ENCODE measurements around the gene TP53BP1. TPM values are rescaled to one million over a fixed set of nuclear protein-coding genes. Genes with fewer than 3 reads are reported as not detected.

TP53BP1 gene
- total and polyA plus RNA-seq, 2 of the 13 experiments (the other 11 are each of a cell fraction or from before 2014, with no cell fraction given), result 17.1 to 17.4 TPM

DNA sequence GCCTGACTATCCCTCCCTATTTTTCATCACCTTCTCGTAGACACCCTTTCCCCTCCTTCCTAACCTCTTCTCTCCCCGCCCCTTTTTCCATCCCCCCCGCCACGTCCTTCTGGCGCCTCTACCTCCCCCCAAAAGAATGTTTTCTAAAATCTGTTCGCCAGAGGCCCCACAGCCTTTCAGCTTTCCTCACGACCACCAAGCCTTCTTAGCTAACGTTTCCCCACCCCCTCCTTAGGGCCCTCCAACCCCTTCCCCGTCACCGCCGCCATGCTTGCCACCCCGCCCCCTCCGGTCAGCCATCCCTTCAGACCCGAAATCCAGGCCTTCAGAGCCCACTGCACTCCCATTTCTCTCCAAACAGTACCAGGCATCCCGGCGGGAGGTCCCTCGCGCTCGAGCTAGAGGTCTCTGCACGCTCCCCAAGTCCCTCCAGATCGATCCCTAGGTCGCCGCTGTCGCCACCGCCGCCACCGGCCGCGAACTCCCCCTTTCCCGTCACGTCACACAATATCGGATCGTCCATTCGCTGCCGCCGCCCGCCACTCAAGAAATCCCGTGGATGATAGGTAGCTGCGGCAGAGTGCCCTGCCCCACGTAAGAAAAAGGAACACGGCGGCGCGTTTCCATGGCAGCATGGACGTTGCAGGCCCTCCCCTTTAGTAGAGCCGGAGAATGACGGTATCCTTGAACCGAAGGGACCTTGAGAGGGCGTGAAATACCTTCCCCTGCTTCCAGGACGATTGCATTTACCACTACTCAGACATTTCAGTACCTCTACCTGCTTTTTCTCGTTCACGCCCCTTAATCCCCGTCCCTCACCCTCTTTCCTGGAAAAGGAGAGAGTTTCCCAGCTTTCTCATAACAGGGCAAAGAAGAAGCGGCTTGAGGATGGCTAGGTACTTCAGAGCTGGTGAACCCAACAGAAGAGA is at the start of gene TP53BP1 (continued):
- TF ChIP-seq, protein P1, sequence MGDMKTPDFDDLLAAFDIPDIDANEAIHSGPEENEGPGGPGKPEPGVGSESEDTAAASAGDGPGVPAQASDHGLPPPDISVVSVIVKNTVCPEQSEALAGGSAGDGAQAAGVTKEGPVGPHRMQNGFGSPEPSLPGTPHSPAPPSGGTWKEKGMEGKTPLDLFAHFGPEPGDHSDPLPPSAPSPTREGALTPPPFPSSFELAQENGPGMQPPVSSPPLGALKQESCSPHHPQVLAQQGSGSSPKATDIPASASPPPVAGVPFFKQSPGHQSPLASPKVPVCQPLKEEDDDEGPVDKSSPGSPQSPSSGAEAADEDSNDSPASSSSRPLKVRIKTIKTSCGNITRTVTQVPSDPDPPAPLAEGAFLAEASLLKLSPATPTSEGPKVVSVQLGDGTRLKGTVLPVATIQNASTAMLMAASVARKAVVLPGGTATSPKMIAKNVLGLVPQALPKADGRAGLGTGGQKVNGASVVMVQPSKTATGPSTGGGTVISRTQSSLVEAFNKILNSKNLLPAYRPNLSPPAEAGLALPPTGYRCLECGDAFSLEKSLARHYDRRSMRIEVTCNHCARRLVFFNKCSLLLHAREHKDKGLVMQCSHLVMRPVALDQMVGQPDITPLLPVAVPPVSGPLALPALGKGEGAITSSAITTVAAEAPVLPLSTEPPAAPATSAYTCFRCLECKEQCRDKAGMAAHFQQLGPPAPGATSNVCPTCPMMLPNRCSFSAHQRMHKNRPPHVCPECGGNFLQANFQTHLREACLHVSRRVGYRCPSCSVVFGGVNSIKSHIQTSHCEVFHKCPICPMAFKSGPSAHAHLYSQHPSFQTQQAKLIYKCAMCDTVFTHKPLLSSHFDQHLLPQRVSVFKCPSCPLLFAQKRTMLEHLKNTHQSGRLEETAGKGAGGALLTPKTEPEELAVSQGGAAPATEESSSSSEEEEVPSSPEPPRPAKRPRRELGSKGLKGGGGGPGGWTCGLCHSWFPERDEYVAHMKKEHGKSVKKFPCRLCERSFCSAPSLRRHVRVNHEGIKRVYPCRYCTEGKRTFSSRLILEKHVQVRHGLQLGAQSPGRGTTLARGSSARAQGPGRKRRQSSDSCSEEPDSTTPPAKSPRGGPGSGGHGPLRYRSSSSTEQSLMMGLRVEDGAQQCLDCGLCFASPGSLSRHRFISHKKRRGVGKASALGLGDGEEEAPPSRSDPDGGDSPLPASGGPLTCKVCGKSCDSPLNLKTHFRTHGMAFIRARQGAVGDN (CRISPR knock-in tag; IDR thresholded peaks at IDR 0.05), result peak; percentile 66
- TF ChIP-seq, protein P2, sequence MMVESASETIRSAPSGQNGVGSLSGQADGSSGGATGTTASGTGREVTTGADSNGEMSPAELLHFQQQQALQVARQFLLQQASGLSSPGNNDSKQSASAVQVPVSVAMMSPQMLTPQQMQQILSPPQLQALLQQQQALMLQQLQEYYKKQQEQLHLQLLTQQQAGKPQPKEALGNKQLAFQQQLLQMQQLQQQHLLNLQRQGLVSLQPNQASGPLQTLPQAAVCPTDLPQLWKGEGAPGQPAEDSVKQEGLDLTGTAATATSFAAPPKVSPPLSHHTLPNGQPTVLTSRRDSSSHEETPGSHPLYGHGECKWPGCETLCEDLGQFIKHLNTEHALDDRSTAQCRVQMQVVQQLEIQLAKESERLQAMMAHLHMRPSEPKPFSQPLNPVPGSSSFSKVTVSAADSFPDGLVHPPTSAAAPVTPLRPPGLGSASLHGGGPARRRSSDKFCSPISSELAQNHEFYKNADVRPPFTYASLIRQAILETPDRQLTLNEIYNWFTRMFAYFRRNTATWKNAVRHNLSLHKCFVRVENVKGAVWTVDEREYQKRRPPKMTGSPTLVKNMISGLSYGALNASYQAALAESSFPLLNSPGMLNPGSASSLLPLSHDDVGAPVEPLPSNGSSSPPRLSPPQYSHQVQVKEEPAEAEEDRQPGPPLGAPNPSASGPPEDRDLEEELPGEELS (CRISPR knock-in tag; IDR thresholded peaks at IDR 0.05), result no peak
- TF ChIP-seq PHF21A (CRISPR knock-in tag; IDR thresholded peaks at IDR 0.05) (no peak), MED13 (CRISPR knock-in tag; IDR thresholded peaks at IDR 0.05) (no peak), ZNF234 (CRISPR knock-in tag; conservative IDR thresholded peaks at IDR 0.05) (no peak), MAFG (CRISPR knock-in tag; IDR thresholded peaks at IDR 0.05) (no peak), PAF1 (CRISPR knock-in tag; IDR thresholded peaks at IDR 0.05) (no peak), PRMT3 (CRISPR knock-in tag; IDR thresholded peaks at IDR 0.05; ENCODE audit: borderline replicate concordance, low read depth) (no peak)
- TF ChIP-seq, protein P3, sequence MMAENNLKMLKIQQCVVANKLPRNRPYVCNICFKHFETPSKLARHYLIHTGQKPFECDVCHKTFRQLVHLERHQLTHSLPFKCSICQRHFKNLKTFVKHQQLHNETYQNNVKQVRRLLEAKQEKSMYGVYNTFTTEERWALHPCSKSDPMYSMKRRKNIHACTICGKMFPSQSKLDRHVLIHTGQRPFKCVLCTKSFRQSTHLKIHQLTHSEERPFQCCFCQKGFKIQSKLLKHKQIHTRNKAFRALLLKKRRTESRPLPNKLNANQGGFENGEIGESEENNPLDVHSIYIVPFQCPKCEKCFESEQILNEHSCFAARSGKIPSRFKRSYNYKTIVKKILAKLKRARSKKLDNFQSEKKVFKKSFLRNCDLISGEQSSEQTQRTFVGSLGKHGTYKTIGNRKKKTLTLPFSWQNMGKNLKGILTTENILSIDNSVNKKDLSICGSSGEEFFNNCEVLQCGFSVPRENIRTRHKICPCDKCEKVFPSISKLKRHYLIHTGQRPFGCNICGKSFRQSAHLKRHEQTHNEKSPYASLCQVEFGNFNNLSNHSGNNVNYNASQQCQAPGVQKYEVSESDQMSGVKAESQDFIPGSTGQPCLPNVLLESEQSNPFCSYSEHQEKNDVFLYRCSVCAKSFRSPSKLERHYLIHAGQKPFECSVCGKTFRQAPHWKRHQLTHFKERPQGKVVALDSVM (CRISPR knock-in tag; IDR thresholded peaks at IDR 0.05), result no peak
- TF ChIP-seq, protein P4, sequence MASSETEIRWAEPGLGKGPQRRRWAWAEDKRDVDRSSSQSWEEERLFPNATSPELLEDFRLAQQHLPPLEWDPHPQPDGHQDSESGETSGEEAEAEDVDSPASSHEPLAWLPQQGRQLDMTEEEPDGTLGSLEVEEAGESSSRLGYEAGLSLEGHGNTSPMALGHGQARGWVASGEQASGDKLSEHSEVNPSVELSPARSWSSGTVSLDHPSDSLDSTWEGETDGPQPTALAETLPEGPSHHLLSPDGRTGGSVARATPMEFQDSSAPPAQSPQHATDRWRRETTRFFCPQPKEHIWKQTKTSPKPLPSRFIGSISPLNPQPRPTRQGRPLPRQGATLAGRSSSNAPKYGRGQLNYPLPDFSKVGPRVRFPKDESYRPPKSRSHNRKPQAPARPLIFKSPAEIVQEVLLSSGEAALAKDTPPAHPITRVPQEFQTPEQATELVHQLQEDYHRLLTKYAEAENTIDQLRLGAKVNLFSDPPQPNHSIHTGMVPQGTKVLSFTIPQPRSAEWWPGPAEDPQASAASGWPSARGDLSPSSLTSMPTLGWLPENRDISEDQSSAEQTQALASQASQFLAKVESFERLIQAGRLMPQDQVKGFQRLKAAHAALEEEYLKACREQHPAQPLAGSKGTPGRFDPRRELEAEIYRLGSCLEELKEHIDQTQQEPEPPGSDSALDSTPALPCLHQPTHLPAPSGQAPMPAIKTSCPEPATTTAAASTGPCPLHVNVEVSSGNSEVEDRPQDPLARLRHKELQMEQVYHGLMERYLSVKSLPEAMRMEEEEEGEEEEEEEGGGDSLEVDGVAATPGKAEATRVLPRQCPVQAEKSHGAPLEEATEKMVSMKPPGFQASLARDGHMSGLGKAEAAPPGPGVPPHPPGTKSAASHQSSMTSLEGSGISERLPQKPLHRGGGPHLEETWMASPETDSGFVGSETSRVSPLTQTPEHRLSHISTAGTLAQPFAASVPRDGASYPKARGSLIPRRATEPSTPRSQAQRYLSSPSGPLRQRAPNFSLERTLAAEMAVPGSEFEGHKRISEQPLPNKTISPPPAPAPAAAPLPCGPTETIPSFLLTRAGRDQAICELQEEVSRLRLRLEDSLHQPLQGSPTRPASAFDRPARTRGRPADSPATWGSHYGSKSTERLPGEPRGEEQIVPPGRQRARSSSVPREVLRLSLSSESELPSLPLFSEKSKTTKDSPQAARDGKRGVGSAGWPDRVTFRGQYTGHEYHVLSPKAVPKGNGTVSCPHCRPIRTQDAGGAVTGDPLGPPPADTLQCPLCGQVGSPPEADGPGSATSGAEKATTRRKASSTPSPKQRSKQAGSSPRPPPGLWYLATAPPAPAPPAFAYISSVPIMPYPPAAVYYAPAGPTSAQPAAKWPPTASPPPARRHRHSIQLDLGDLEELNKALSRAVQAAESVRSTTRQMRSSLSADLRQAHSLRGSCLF (CRISPR knock-in tag; IDR thresholded peaks at IDR 0.05; ENCODE audit: borderline replicate concordance), result no peak
- TF ChIP-seq, protein P5, sequence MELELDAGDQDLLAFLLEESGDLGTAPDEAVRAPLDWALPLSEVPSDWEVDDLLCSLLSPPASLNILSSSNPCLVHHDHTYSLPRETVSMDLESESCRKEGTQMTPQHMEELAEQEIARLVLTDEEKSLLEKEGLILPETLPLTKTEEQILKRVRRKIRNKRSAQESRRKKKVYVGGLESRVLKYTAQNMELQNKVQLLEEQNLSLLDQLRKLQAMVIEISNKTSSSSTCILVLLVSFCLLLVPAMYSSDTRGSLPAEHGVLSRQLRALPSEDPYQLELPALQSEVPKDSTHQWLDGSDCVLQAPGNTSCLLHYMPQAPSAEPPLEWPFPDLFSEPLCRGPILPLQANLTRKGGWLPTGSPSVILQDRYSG (CRISPR knock-in tag; IDR thresholded peaks at IDR 0.05), result no peak

All from HepG2 (cell line).